NOMO-1 treated with DMSO at 0.1 percent for 48 hours (cell line): ENCODE results near the gene ELK3.
A peak's percentile ranks its signal among the peaks of the same experiment; 100 is the strongest.

Experiments
- DNase-seq: peaks from one replicate; lab custom pipeline; 2025; ENCODE audit not compliant: unreplicated experiment; lab: John Stamatoyannopoulos, UW

The ELK3 gene

DNA sequence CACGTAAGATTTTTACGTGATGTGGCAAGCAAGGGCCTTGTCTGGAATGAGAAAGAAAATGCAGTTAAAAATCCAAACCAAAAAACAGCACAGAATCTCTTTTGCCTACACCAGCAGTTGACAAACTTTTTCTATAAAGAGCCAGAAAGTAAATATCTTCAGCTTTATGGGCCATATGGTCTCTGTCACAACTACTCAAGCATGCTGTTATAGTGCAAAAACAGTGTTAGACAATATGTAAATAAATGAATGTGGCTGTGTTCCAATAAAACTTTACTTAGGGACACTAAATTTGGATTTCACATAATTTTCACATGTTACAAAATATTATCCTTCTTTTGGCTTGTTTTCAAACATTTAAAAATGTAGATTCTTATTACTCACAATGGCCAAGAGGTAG is 6.2 kb upstream of the ELK3 start:
- no peak for DNase-seq

DNA sequence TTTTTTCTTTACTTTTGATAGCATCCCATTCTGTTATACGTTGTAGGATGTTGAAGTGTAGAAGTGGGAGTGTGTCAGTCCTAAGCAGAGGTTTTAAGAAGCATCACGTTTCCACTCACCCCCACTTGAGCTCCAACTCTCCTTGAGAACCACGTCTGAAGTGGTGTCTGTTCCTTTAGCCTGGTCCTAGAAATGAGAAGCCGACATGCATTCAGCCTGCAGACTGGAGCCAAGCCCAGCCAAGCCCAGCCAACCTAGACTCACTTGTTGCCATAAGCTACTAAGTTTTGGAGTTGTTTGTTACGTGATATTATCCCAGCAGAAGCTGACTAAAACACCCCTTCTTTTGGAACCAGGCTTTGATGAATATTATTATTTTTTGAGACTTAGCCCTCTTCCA is 4.4 kb upstream of the ELK3 start:
- DNase-seq = no peak

DNA sequence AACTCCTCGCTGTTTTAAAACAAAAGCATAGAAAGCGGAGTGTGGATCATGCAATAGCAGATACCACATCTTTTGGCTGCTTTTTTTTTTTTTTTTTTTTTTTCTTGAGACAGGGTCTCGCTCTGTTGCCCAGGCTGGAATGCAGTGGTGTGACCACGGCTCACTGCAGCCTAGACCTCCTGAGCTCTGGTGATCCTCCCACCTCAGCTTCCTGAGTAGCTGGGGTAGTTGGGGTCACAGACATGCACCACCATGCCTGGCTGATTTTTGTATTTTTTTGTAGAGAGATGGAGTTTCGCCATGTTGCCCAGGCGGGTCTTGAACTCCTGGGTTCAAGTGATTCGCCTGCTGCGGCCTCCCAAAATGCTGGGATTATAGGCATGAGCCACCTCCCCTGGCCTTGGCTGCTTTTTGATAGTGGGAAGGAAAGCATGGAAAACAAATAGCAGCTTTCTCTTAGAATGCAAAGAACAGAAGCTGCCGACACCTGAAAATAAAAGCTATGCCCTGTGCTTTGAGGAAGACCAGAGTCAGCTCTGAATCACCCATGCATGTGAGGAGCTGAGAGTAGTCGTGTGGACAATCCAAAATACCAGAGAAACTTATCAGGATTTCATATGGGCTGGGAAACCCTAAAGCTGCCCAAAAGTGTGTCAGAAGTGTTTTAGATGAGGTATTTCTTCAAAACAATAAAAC is 3.6 kb upstream of the ELK3 start:
- no peak for DNase-seq

- no peak for DNase-seq
Observed at GRCh38 chr12:96192926-96193573, 1.1 kb upstream of the ELK3 start.

- no peak for DNase-seq
Observed at GRCh38 chr12:96194576-96194889, 358 bp downstream of the ELK3 start.

DNA sequence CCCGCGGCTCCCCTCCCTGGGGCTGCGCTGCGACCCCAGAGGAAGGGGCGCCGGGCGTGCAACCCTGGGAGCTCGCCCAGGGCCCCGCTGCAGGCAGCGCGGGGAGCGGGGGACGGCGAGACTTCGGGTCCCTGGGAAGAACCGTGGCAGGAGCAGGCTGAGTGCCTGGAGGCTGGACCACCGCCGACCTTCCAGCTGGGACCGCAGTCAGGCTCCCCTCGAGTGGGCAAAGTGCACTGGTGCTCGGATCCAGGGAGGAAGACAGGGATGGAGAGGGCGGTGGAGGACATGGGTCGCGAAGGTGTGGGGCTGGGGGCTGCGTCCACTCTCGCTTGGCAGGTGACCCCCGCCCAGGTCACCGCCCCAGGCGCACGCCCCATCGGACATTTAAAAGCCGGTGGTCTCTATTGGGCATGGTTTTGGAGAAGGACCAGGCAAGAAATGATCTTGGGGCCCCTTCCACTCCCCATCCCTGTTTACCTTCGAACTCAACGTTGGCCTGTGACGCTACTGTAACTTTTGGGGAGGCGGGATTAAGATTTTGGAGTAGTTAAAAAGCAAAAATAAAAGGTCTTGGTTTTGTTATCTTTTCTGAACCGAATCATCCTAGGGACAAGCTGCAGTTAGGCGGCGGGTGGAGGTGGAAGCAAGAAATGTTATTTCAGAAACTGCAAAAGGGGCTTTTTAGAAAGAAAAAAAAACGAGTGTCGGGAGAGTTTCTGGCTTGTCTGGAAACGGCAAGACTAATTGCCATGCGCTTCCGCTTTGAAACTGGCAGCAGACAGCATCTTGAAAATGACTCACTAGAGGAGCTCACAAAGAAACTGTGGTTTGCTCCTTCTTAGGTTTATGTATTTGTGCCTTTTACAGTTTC is 1.0 kb downstream of the ELK3 start:
- peak; percentile 85 for DNase-seq

DNA sequence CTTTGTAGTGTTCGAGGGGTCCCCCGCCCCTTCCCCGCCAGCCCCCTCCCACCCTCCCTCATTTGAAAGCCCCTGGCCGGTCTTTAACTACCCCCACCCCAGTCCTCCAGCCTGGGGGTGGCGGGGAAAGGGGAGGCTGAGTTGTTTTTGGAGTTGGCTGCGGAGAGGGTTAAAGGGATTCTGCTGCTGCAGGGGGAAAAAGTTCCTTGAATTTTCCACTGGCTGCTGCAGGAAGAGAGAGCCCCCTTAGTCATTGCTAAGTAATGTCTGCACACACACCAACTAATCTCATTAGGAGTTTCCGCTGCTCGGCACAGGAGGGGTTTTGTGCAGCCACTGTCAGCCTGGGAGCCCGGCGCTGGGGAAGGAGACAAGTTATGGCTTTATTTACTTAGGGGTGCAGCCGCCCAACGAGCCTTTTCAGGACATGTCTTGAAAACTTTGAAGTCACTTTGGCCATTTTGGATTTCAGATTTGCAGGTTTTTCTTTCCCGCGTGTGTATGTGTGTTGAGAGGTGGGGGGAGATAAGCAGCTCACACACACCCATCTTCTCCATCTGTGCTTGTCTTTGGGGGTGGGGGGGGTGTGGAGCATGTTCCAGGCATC is 1.8 kb downstream of the ELK3 start:
- DNase-seq = no peak

GRCh38 chr12:96196781-96197180 is 2.6 kb downstream of the ELK3 start:
- no peak for DNase-seq

DNA sequence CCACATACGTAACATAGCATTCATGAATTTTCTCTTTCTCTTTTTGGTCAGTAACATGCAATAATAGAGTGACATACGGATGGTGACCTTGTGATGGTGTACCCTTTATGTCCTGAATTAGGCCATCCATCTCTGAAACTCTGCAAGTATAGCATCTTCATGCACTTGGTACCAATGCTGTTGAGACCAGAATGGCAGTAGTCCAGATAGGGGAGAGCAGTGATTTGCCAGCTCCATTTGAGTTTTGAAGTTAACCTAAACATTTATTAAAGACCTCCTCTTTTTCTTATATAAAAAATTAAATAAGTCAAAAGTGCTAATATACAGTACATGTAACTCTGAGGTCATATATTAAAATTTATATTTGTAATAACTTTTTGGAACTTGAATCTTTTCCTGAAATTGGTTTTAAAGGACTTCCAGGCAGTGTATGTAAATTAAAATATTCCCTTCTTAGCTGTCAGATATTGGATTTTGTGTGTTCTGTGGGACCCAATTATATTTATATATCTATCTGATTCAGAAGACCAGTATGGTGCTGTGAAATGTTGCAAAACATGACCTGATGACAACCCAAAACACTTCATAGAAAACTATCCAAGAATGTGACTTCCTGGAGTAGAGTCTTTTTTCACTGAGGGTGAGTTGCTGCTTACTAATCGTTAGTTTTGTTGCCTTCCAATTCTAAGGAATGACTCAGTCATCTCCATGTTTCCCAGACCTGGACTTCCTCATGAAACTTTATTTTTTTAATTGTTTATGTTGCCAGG is 3.5 kb downstream of the ELK3 start:
- DNase-seq = no peak

DNA sequence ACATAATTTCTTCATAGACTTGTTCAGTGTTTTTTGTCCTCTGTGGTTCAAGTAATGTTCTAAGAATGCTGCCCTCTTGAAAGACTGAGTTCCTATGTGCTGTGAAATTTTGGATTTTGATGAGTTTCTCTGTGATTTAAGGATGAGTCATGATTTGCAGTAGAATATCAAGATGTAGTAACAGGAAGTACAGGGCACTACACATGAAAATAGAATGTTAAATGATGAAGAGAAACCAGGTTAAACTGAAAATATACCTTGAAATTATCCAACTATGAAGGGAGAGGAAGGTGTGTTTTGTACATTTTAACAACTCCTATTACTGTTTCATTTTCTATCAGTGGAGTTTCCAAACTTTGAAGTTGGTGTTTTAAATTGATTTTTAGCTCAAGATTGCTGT is 4.8 kb downstream of the ELK3 start:
- DNase-seq = peak; percentile 73

GRCh38 chr12:96199464-96199863 is 5.3 kb downstream of the ELK3 start:
- no peak for DNase-seq

DNA sequence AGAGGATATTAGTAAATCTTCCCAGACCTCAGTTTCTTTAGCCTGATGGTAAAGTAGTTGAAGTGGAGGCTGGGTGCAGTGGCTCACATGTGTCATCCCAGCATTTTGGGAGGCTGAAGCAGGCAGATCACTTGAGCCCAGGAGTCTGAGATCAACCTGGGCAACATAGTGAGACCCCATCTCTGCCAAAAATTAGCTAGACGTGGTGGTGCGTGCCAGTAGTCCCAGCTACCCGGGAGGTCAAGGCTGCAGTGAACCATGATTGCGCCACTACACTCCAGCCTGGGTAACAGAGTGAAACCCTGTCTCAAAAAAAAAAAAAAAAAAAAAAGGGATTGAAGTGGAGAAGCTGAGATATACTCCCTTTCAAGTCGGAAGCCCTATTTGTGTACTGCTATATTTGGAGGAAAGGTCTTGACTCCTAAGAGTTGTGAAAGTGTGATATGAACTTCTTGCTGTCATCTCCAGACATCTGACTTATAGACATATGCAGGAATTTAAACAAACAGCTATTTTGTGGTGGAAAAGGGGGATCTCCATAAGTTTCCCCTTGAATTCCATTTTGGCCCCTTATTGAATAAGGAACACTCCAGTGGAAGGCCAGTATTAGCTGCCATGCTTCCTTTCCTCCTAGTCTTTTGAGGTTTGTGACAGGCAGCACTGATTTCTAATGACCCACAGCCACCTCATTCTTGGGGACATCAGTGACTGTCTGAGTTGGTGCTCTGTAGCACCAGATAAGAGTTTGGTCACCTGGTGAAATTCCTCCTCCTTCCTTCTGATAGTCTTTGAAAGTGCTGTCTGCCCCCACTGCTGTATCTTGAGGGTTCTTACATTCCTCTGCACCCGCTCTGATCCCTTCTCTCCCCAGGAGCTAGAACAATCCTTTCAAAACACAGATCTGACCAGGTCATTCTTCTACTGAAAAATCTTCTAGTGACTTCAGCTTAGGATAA is 7.4 kb downstream of the ELK3 start:
- DNase-seq = no peak

DNA sequence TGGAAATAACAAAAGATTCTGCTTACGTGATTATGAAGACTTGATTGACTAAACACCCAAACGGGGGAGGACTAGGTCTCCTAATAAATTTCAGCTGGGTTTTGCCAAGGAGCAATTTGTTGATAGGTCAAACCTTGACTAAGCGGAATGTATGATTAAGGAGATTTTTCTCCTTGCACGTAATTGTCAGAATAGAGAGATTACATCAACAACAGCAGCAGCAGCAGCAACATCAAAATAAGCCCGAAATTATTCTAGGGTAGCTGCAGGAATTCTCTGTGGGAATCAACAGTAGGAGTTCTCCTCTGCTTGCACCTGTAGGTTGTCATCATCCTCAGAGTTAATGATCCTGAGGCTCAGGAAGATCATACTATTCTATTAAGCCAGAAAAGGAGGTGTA is 10.2 kb downstream of the ELK3 start:
- no peak for DNase-seq

DNA sequence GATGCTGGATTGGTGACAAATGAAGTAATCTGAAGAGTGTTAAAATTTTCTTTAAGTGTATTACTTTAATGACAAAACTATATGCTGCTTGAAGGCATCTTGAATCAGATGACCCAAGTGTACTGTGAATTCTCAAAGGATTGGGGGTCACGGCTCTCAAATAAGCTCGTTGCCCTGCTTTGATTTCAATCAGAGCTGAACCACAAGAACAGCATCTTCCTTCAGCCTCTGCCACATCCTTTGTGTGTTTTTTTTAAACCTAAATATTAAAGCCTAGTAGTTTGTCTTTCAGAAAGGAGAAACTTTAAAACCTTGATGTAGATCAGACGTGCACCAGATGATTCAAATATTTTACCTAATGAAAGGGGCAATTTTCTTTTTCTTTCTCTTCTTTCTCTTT is 11.7 kb downstream of the ELK3 start:
- DNase-seq = no peak

DNA sequence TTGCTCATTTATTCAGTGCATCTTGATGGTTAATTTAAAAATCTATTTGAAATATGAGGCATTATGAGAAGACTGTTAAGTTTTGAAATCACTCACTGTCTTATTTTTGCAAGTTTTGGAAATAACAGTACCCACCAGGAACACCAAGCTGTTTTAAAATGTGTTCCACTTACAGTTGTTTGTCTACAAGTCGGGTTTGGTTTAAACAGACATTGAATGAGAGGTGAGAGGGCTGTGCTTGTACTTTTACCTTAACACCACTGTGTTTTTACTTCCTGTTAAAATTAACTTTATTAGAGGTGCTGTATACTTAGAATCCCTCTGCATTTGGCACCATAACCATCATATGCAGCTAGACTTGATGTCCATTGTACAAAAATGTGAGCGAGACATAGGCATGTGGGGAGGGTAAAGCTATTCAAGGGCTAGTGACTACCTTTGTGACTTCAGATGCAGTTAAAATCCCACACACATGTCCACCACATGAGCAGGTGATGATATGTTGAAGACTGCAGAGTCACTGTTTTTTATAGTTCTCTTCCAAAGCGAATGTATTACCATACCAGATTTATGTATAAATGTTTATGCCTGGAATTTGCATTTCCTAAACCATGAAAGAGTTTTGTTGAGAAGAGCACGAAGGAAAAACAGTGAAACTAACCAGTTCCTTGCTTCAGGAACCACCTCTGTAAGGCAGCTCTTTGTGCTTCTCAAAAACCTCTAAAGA is 12.9 kb downstream of the ELK3 start:
- no peak for DNase-seq

DNA sequence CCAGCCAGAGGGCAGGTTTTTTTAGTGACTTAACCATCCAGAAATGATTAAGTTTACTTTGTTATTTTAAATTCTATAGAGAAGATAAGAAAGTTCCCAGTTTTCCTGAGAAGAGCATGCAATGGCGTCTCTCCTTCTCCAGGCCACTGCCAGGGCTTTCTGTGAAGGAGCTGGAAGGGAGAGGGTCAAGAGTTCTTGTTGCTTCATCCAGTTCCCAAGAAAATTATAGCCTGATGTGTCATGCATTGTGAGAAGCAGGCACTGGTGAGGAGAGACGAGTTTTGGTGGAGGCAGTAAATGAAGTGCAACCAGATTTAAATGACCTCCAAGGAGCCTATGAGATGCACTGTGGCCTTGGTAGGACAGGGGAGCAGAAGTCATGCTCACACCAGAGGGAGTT is 14.2 kb downstream of the ELK3 start:
- DNase-seq = no peak

GRCh38 chr12:96208801-96209549 is 14.8 kb downstream of the ELK3 start:
- no peak for DNase-seq

DNA sequence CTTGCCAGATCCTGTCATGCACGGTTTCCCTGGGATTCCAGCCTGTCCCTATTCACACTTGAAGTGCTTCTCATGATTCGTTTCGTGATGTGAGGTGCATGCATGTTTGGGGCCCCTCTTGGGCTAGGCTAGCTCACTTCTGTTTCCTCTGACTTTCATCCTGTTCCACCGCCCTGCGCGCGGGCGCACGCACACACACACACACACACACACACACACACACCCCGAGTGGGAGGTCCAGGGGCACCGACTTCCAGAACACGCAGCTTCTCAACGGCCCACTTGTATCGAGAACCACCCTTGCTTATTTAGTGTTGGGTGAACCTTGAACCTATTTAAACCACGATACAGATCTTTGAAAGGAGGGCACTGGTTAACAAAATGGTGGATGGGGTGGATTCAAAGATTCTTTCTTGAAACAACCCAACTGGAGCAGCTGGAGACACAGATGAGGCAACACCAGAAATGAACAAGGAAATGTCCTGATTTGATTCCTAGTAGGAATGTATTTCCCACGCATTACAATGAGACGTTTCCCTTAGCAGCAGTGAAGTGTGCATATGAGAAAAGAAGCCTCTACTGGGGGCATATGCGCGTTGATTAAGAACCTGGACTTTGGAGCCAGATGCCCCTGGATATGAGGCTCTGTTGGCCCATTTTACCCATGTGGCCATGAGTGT is 16.3 kb downstream of the ELK3 start:
- no peak for DNase-seq
